Caco-2 (cell line): Measurements from ENCODE around the gene DHRSX. TPM values are rescaled to one million over a fixed set of nuclear protein-coding genes. Genes with fewer than 3 reads are reported as not detected.

Experiments
- BruUV-seq: library from RNA; stranded (reverse); fragments of 400-500 nt; replicated peaks from 2 replicates; lab custom pipeline; 2021; lab: Mats Ljungman, UMichigan
- CTCF ChIA-PET: fragments of 300-600 bp; sonication (Branson Sonifier 250); formaldehyde crosslinking; loops from one replicate; lab custom pipeline; 2022; ENCODE audit warnings: antibody characterized with exemption; lab: Charles Lee
- POLR2A ChIA-PET: fragments of 300-600 bp; sonication (Branson Sonifier 250); formaldehyde crosslinking; loops from one replicate; lab custom pipeline; 2022; ENCODE audit warnings: antibody characterized with exemption; lab: Charles Lee
- DNase-seq, 2 experiments: peaks; one replicate each; pipeline versions ENCODE4 v3.0.0 to v3.0.0-alpha.2; 2020 to 2022
- H3K27me3 ChIP-seq: replicated peaks from 2 replicates; pipeline ENCODE4 v1.6.0; 2011; ENCODE audit warnings: low read length; ENCODE audit not compliant: control insufficient read depth, insufficient read depth
- H3K36me3 ChIP-seq: 2 replicates; pipeline ENCODE4 v1.5.1; 2011; ENCODE audit warnings: low read length; ENCODE audit not compliant: control insufficient read depth, insufficient read depth
- H3K4me1 ChIP-seq: fragments of 250-450 bp; sonication (Bioruptor Pico); 2 replicates; pipeline ENCODE4 v1.5.1; 2020; ENCODE audit warnings: mild to moderate bottlenecking
- H3K4me3 ChIP-seq: 2 replicates; pipeline ENCODE4 v1.5.1; 2011; ENCODE audit warnings: low read depth, mild to moderate bottlenecking, control low read depth, low read length
- H3K9me3 ChIP-seq: fragments of 250-450 bp; sonication (Bioruptor Pico); 2 replicates; pipeline ENCODE4 v1.5.1; 2020; ENCODE audit warnings: mild to moderate bottlenecking, moderate library complexity
- H3K27ac Mint-ChIP-seq: one replicate; pipeline ENCODE4 v1.8.0; 2022; ENCODE audit warnings: mixed read lengths; ENCODE audit not compliant: unreplicated experiment
- H3K27me3 Mint-ChIP-seq: one replicate; pipeline ENCODE4 v1.8.0; 2022; ENCODE audit warnings: mixed read lengths; ENCODE audit not compliant: insufficient read depth, unreplicated experiment
- H3K36me3 Mint-ChIP-seq: one replicate; pipeline ENCODE4 v1.8.0; 2022; ENCODE audit warnings: mild to moderate bottlenecking, mixed read lengths; ENCODE audit not compliant: insufficient read depth, unreplicated experiment
- H3K4me1 Mint-ChIP-seq: one replicate; pipeline ENCODE4 v1.8.0; 2022; ENCODE audit warnings: low read depth, mixed read lengths; ENCODE audit not compliant: unreplicated experiment
- H3K4me3 Mint-ChIP-seq: one replicate; pipeline ENCODE4 v1.8.0; 2022; ENCODE audit warnings: mild to moderate bottlenecking, moderate library complexity, mixed read lengths; ENCODE audit not compliant: unreplicated experiment
- H3K9me3 Mint-ChIP-seq: one replicate; pipeline ENCODE4 v1.8.0; 2022; ENCODE audit warnings: mixed read lengths; ENCODE audit not compliant: unreplicated experiment
- CTCF ChIP-seq, 2 experiments: fragments of 200-600 bp in 1 of 2; IDR thresholded peaks; 1 replicate in 1 of 2; 2 replicates in 1 of 2; pipeline versions ENCODE4 v1.5.1 to v1.8.0; 2011 to 2022; ENCODE audit warnings: antibody characterized with exemption in 1 of 2, control low read depth in 1 of 2, inconsistent platforms in 1 of 2, low read depth in 1 of 2, low read length in 1 of 2, mild to moderate bottlenecking in 1 of 2, moderate library complexity in 1 of 2; ENCODE audit not compliant: insufficient read depth in 1 of 2, severe bottlenecking in 1 of 2, unreplicated experiment in 1 of 2
- intact Hi-C: fragments of 100-400 bp; cut with micrococcal nuclease; formaldehyde crosslinking; loops from one replicate; pipeline ENCODE4 v1.10.0; 2022; ENCODE audit not compliant: unreplicated experiment
- total RNA-seq: library from RNA; stranded (reverse); gene quantifications from 2 replicates; pipeline ENCODE4 v1.2.3, GENCODE V29; 2022

The DHRSX gene
- total RNA-seq, 1 experiment from 2014 or later, result 64.1 TPM

GRCh38 chrX:2374086-2374485 lies 126.7 kb downstream of the DHRSX start:
- Mint-ChIP-seq H3K4me1 (no peaks in the 10 kb centered on the region), H3K4me3 (no peak overlapping the region), H3K36me3 (peaks cover 34% of the 10 kb centered on the region), H3K27ac (no peak overlapping the region), H3K27me3 (no peaks in the 10 kb centered on the region), H3K9me3 (no peaks in the 10 kb centered on the region)
- Histone ChIP-seq H3K4me1 (no peaks in the 10 kb centered on the region), H3K36me3 (peaks cover 1% of the 10 kb centered on the region; the same call in 1 of the 2 replicates), H3K9me3 (peaks cover 4% of the 10 kb centered on the region; the same call in 1 of the 2 replicates), H3K27me3 (no peaks in the 10 kb centered on the region), H3K4me3 (no peak overlapping the region)
- ChIA-PET POLR2A (no interaction called here), CTCF (no interaction called here)
- no TSS peak for BruUV-seq
- no peak for TF ChIP-seq CTCF (IDR thresholded peaks at IDR 0.05; ENCODE audit: insufficient read depth in 1 of 2, low read depth in 1 of 2, low read length in 1 of 2, severe bottlenecking in 1 of 2, unreplicated experiment in 1 of 2)
- no peak for DNase-seq
- intact Hi-C loops, result loop anchor here (1.0 kb wide), 1 partner anchor 10 kb away; no protein-coding TSS in a partner anchor

- no peak for DNase-seq
- ChIA-PET CTCF (no interaction called here), POLR2A (no interaction called here)
- BruUV-seq, result no TSS peak
- peaks cover 4% of the 10 kb centered on the region; the same call in 1 of the 2 replicates for H3K9me3 ChIP-seq
- intact Hi-C loops, result loop anchor here (1.0 kb wide), 1 partner anchor 9 kb away; no protein-coding TSS in a partner anchor
- TF ChIP-seq CTCF (IDR thresholded peaks at IDR 0.05; ENCODE audit: insufficient read depth in 1 of 2, low read depth in 1 of 2, low read length in 1 of 2, severe bottlenecking in 1 of 2, unreplicated experiment in 1 of 2), result no peak
- Mint-ChIP-seq H3K27me3 (no peaks in the 10 kb centered on the region), H3K4me3 (no peak overlapping the region), H3K9me3 (no peaks in the 10 kb centered on the region), H3K36me3 (peaks cover 34% of the 10 kb centered on the region), H3K4me1 (no peaks in the 10 kb centered on the region), H3K27ac (no peak overlapping the region)
- H3K36me3 ChIP-seq, result peaks cover 1% of the 10 kb centered on the region; the same call in 1 of the 2 replicates
- H3K4me3 ChIP-seq, result no peak overlapping the region
- no peaks in the 10 kb centered on the region for H3K27me3 ChIP-seq
- H3K4me1 ChIP-seq, result no peaks in the 10 kb centered on the region
Observed at GRCh38 chrX:2373615-2374014, 127.2 kb downstream of the DHRSX start.

- no TSS peak for BruUV-seq
- ChIA-PET CTCF (no interaction called here), POLR2A (no interaction called here)
Observed at GRCh38 chrX:2371026-2371711, 129.6 kb downstream of the DHRSX start.

More at GRCh38 chrX:2371026-2371711, 129.6 kb downstream of the DHRSX start:
- DNase-seq, result no peak
- H3K4me1 ChIP-seq, result no peaks in the 10 kb centered on the region
- Mint-ChIP-seq H3K4me1 (no peaks in the 10 kb centered on the region), H3K27ac (no peak overlapping the region), H3K36me3 (peaks cover 23% of the 10 kb centered on the region), H3K27me3 (no peaks in the 10 kb centered on the region), H3K4me3 (no peak overlapping the region), H3K9me3 (no peaks in the 10 kb centered on the region)
- H3K36me3 ChIP-seq, result no peaks in the 10 kb centered on the region
- intact Hi-C loops, result no loop called here
- no peaks in the 10 kb centered on the region for H3K27me3 ChIP-seq
- no peak overlapping the region for H3K4me3 ChIP-seq
- H3K9me3 ChIP-seq, result no peaks in the 10 kb centered on the region
- no peak for TF ChIP-seq CTCF (IDR thresholded peaks at IDR 0.05; ENCODE audit: insufficient read depth in 1 of 2, low read depth in 1 of 2, low read length in 1 of 2, severe bottlenecking in 1 of 2, unreplicated experiment in 1 of 2)
